ENCODE data around the gene MUCL1.

DNA sequence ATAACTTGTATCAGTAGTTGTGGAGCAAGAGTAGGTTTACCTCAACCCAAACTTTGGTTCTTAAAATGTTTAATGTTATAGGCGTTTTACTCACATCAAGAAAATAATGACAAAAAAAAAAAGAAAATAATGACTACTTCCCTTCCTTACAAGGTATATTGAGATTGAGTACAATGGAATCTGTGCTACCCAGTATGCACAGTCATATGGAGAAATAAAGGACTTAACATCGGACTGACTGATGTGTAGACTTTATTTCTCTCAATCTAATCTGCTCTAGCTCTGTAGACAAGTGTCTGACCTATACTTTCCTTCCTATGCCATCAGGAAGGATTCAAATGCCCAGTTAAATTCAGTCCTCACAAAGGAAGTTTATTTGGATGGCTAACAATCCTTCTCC, 14.4 kb downstream of the MUCL1 start:
- TF ChIP-seq EZH2 (IDR thresholded peaks at IDR 0.05; ENCODE audit: insufficient read depth, poor library complexity, severe bottlenecking) (no peak), EZH2phosphoT487 (IDR thresholded peaks at IDR 0.05; ENCODE audit: insufficient read depth, low read depth) (no peak)
